Measurements from ENCODE around the gene DTX3. TPM values are rescaled to one million over a fixed set of nuclear protein-coding genes. Genes with fewer than 3 reads are reported as not detected.

Gene DTX3
- total RNA-seq, 4 donors from 2014 or later, result 10.4 to 19.0 (median 12.1) TPM

DNA sequence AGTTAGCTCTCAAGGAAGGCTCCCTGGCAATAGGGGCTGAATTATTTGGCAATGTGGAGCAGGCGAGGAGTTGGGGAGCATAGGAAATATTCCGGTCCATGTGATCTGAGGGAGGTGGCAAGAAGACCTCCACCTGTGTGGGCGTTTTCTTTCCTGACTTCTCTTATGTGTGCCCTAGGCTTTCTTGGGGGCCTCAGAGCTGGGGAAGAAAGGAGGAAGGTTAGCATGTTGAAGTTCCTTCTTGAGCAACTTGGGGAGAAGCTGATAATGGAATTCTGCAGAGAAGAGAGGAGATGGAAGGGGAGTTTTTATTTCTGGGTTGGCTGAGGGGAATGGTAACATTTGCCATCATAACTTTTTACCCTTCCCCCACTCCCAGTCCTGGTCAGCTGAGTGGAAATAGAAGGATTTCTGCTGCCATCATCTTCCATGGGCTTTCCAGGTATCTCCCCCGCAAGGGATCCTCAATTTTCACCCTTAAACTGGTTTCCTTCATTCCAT lies 1.2 kb downstream of the DTX3 start:
- Histone ChIP-seq H3K36me3 (peaks cover 19% of the 10 kb centered on the region), H3K9me3 (no peaks in the 10 kb centered on the region), H3K27ac (no peak overlapping the region), H3K27me3 (peaks cover 3% of the 10 kb centered on the region), H3K4me1 (peaks cover 41% of the 10 kb centered on the region), H3K4me3 (peak overlapping the region; percentile 64)
- no peak for TF ChIP-seq POLR2A (IDR thresholded peaks at IDR 0.05)
- no peak for TF ChIP-seq EP300 (IDR thresholded peaks at IDR 0.05)
- TF ChIP-seq, protein P1, sequence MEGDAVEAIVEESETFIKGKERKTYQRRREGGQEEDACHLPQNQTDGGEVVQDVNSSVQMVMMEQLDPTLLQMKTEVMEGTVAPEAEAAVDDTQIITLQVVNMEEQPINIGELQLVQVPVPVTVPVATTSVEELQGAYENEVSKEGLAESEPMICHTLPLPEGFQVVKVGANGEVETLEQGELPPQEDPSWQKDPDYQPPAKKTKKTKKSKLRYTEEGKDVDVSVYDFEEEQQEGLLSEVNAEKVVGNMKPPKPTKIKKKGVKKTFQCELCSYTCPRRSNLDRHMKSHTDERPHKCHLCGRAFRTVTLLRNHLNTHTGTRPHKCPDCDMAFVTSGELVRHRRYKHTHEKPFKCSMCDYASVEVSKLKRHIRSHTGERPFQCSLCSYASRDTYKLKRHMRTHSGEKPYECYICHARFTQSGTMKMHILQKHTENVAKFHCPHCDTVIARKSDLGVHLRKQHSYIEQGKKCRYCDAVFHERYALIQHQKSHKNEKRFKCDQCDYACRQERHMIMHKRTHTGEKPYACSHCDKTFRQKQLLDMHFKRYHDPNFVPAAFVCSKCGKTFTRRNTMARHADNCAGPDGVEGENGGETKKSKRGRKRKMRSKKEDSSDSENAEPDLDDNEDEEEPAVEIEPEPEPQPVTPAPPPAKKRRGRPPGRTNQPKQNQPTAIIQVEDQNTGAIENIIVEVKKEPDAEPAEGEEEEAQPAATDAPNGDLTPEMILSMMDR (IDR thresholded peaks at IDR 0.05), result no peak
- no peak for DNase-seq (ENCODE audit: low spot score in 2 of 2)
- WGBS, result 59% methylated on average over 4 of the region's 4 CpGs

GRCh38 chr12:57606399-57606798 lies 1.8 kb downstream of the DTX3 start:
- Histone ChIP-seq H3K4me3 (no peak overlapping the region), H3K36me3 (peaks cover 14% of the 10 kb centered on the region), H3K27ac (no peak overlapping the region), H3K9me3 (no peaks in the 10 kb centered on the region), H3K27me3 (peaks cover 8% of the 10 kb centered on the region), H3K4me1 (peaks cover 46% of the 10 kb centered on the region)
- no peak for TF ChIP-seq POLR2A (IDR thresholded peaks at IDR 0.05)
- TF ChIP-seq EP300 (IDR thresholded peaks at IDR 0.05), result no peak
- TF ChIP-seq, protein P1 (IDR thresholded peaks at IDR 0.05), result no peak
- no peak for TF ChIP-seq POLR2AphosphoS5 (IDR thresholded peaks at IDR 0.05)
- WGBS, result 77% methylated on average over 2 of the region's 2 CpGs
- DNase-seq (ENCODE audit: low spot score in 2 of 2), result no peak

DNA sequence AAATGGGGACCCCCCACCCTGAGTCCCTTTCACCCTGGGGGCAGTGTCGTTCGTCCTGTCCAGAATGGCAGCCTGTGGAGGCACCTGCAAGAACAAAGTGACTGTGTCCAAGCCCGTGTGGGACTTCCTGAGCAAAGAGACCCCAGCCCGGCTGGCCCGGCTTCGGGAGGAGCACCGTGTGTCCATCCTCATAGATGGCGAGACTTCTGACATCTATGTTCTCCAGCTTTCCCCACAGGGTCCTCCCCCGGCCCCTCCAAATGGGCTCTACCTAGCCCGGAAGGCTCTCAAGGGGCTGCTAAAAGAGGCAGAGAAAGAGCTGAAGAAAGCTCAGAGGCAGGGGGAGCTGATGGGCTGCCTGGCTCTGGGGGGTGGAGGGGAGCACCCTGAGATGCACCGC lies 2.2 kb downstream of the DTX3 start:
- TF ChIP-seq EP300 (IDR thresholded peaks at IDR 0.05) (no peak), POLR2AphosphoS5 (IDR thresholded peaks at IDR 0.05) (no peak), POLR2A (IDR thresholded peaks at IDR 0.05) (no peak)
- TF ChIP-seq, protein P1 (IDR thresholded peaks at IDR 0.05), result no peak
- Histone ChIP-seq H3K27ac (no peak overlapping the region), H3K27me3 (peaks cover 10% of the 10 kb centered on the region), H3K36me3 (peaks cover 10% of the 10 kb centered on the region), H3K4me1 (peaks cover 50% of the 10 kb centered on the region), H3K4me3 (no peak overlapping the region), H3K9me3 (no peaks in the 10 kb centered on the region)
- DNase-seq (ENCODE audit: low spot score in 2 of 2), result no peak
- WGBS, result 87% methylated on average over 10 of the region's 11 CpGs

GRCh38 chr12:57607958-57608663 lies 3.5 kb downstream of the DTX3 start:
- Histone ChIP-seq H3K4me1 (peaks cover 54% of the 10 kb centered on the region), H3K4me3 (no peak overlapping the region), H3K36me3 (peaks cover 4% of the 10 kb centered on the region), H3K9me3 (no peaks in the 10 kb centered on the region), H3K27me3 (peaks cover 14% of the 10 kb centered on the region), H3K27ac (no peak overlapping the region)
- DNase-seq (ENCODE audit: low spot score in 2 of 2), result no peak
- WGBS, result 90% methylated on average over 11 of the region's 12 CpGs
- TF ChIP-seq EP300 (IDR thresholded peaks at IDR 0.05), result no peak
- no peak for TF ChIP-seq POLR2A (IDR thresholded peaks at IDR 0.05)
- TF ChIP-seq, protein P1 (IDR thresholded peaks at IDR 0.05), result no peak
- no peak for TF ChIP-seq POLR2AphosphoS5 (IDR thresholded peaks at IDR 0.05)

GRCh38 chr12:57609101-57609780 lies 4.6 kb downstream of the DTX3 start:
- DNase-seq (ENCODE audit: low spot score in 2 of 2), result no peak
- H3K4me1 ChIP-seq, result peaks cover 44% of the 10 kb centered on the region
- peaks cover 6% of the 10 kb centered on the region for H3K36me3 ChIP-seq
- peak overlapping the region; percentile 73 for H3K27ac ChIP-seq
- H3K9me3 ChIP-seq, result no peaks in the 10 kb centered on the region
- TF ChIP-seq POLR2A (IDR thresholded peaks at IDR 0.05) (no peak), EP300 (IDR thresholded peaks at IDR 0.05) (no peak), POLR2AphosphoS5 (IDR thresholded peaks at IDR 0.05) (no peak)
- TF ChIP-seq, protein P1 (IDR thresholded peaks at IDR 0.05), result no peak
- H3K27me3 ChIP-seq, result peaks cover 21% of the 10 kb centered on the region
- peak overlapping the region; percentile 77 for H3K4me3 ChIP-seq
- 56% methylated on average over 19 of the region's 19 CpGs for WGBS
